Measurements from ENCODE around the gene SRM. TPM values are rescaled to one million over a fixed set of nuclear protein-coding genes. Genes with fewer than 3 reads are reported as not detected.
"Not testable (repeated sequence)": the region's sequence is repeated elsewhere in the genome, so short reads cannot be mapped to it uniquely, and the experiment has no call there.

Gene SRM
- polyA plus RNA-seq, 2 donors = 58.4 to 65.2 TPM

- Histone ChIP-seq H3K36me3 (ENCODE audit: control insufficient read depth in 2 of 2, insufficient read depth in 2 of 2, low read length in 1 of 2) (no peaks in the 10 kb centered on the region), H3K27ac (ENCODE audit: low read depth in 2 of 2, low read length in 1 of 2) (no peak within 1 kb of the TSS), H3K27me3 (ENCODE audit: control insufficient read depth in 1 of 2, insufficient read depth in 2 of 2, low read length in 2 of 2) (no peaks in the 10 kb centered on the region), H3K4me3 (ENCODE audit: low read depth in 1 of 2, low read length in 2 of 2) (no peak within 1 kb of the TSS), H3K9me3 (ENCODE audit: control insufficient read depth in 2 of 2, insufficient read depth in 1 of 2, low read depth in 1 of 2, low read length in 1 of 2) (no peaks in the 10 kb centered on the region), H3K4me1 (ENCODE audit: control insufficient read depth in 2 of 2, insufficient read depth in 2 of 2, low read length in 1 of 2) (no peaks in the 10 kb centered on the region)
- 91 to 93% methylated on average over 27 to 28 of the region's 28 CpGs for WGBS, 2 donors
Measured at GRCh38 chr1:11046625-11047365, 13.0 kb downstream of the SRM start, which contains the start of gene MASP2. Gene MASP2 (minus strand): TSS chr1:11047239. CDS start chr1:11047207, 32 bp downstream.

GRCh38 chr1:11046270-11046566 is 13.6 kb downstream of the SRM start:
- no peak overlapping the region for H3K27ac ChIP-seq (ENCODE audit: low read depth in 2 of 2, low read length in 1 of 2)
- H3K4me1 ChIP-seq (ENCODE audit: control insufficient read depth in 2 of 2, insufficient read depth in 2 of 2, low read length in 1 of 2) = no peaks in the 10 kb centered on the region
- no peaks in the 10 kb centered on the region for H3K9me3 ChIP-seq (ENCODE audit: control insufficient read depth in 2 of 2, insufficient read depth in 1 of 2, low read depth in 1 of 2, low read length in 1 of 2)
- H3K27me3 ChIP-seq (ENCODE audit: control insufficient read depth in 1 of 2, insufficient read depth in 2 of 2, low read length in 2 of 2) = no peaks in the 10 kb centered on the region
- H3K4me3 ChIP-seq (ENCODE audit: low read depth in 1 of 2, low read length in 2 of 2) = no peak overlapping the region
- 77 to 90% methylated on average over 8 of the region's 8 CpGs for WGBS, 2 donors
- H3K36me3 ChIP-seq (ENCODE audit: control insufficient read depth in 2 of 2, insufficient read depth in 2 of 2, low read length in 1 of 2) = no peaks in the 10 kb centered on the region

DNA sequence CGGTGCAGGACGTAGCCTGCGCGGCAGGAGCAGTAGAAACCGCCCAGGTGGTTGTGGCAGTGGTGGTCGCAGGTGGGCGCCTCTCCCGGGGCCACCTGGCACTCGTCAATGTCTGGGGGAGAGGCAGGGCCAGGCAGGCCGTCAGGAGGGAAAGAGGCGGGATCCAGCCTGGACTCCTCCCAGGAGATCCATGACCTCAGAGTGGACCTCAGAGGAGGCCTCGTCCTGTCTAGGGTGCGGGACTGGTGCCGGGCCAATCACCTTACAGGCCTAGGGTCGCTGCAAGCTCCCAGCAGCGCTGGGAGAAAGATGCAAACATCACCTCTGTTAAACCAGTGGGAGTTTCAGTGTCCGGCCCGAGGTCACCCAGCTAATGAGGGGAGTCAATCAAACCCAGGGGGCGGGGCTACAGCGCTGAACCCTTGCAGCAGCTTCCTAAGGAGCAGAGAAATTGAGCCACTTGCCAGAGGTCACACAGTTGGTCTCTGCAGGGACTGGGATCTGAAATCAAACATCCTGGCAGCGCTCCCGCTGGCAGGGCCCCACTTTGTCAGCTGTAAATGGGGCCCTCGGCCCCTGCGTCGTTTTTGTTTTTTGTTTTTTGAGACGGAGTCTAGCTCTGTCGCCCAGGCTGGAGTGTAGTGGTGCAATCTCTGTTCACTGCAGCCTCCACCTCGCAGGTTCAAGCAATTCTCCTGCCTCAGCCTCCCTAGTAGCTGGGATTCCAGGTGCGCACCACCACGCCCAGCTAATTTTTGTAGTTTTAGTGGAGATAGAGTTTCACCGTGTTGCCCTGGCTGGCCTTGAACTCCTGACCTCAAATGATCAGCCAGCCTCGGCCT is 14.2 kb downstream of the SRM start:
- Histone ChIP-seq H3K9me3 (ENCODE audit: control insufficient read depth in 2 of 2, insufficient read depth in 1 of 2, low read depth in 1 of 2, low read length in 1 of 2) (no peaks in the 10 kb centered on the region), H3K4me1 (ENCODE audit: control insufficient read depth in 2 of 2, insufficient read depth in 2 of 2, low read length in 1 of 2) (no peaks in the 10 kb centered on the region), H3K36me3 (ENCODE audit: control insufficient read depth in 2 of 2, insufficient read depth in 2 of 2, low read length in 1 of 2) (no peaks in the 10 kb centered on the region), H3K27ac (ENCODE audit: low read depth in 2 of 2, low read length in 1 of 2) (no peak overlapping the region), H3K4me3 (ENCODE audit: low read depth in 1 of 2, low read length in 2 of 2) (no peak overlapping the region), H3K27me3 (ENCODE audit: control insufficient read depth in 1 of 2, insufficient read depth in 2 of 2, low read length in 2 of 2) (no peaks in the 10 kb centered on the region)
- 62 to 64% methylated on average over 32 of the region's 32 CpGs for WGBS, 2 donors

DNA sequence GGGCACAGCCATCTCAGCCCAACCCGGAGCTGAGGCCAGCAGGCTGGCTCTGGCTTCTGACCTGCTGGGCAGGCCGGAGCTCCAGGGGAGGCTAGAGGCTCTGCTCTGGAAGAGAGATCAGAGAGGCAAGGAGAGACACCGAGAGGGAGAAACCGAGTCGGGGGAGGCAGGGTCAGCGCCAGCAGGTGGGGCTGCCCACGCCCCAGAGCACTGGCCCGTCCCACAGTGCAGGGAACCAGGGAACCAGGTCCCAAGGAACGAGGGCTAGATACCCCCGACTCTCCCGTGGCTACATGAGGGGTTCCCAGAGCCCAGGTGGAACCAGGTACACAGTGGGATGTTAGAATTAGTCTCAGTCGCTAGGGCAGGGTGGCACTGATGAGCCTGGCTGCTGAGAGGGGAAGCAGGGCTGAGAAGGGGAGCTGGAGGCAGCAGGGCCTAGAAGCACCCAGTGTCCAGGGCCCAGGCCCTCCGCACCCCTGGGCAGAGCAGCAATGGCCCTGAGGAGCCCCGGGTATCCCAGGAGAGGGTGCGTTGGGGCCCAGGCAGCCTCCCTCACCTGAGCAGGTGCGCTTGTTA is 14.9 kb downstream of the SRM start:
- no peaks in the 10 kb centered on the region for H3K27me3 ChIP-seq (ENCODE audit: control insufficient read depth in 1 of 2, insufficient read depth in 2 of 2, low read length in 2 of 2)
- 81% methylated on average over 16 of the region's 16 CpGs for WGBS, 2 donors

GRCh38 chr1:11044086-11044848 is 15.6 kb downstream of the SRM start:
- no peaks in the 10 kb centered on the region for H3K4me1 ChIP-seq (ENCODE audit: control insufficient read depth in 2 of 2, insufficient read depth in 2 of 2, low read length in 1 of 2)
- WGBS, 2 donors = 74 to 76% methylated on average over 16 of the region's 16 CpGs
- no peaks in the 10 kb centered on the region for H3K9me3 ChIP-seq (ENCODE audit: control insufficient read depth in 2 of 2, insufficient read depth in 1 of 2, low read depth in 1 of 2, low read length in 1 of 2)
- H3K27ac ChIP-seq (ENCODE audit: low read depth in 2 of 2, low read length in 1 of 2) = no peak overlapping the region
- no peaks in the 10 kb centered on the region for H3K27me3 ChIP-seq (ENCODE audit: control insufficient read depth in 1 of 2, insufficient read depth in 2 of 2, low read length in 2 of 2)
- no peak overlapping the region for H3K4me3 ChIP-seq (ENCODE audit: low read depth in 1 of 2, low read length in 2 of 2)
- no peaks in the 10 kb centered on the region for H3K36me3 ChIP-seq (ENCODE audit: control insufficient read depth in 2 of 2, insufficient read depth in 2 of 2, low read length in 1 of 2)

More for the DNA sequence above, 14.9 kb downstream of the SRM start:
- no peak overlapping the region for H3K27ac ChIP-seq (ENCODE audit: low read depth in 2 of 2, low read length in 1 of 2)
- H3K4me1 ChIP-seq (ENCODE audit: control insufficient read depth in 2 of 2, insufficient read depth in 2 of 2, low read length in 1 of 2) = no peaks in the 10 kb centered on the region
- H3K36me3 ChIP-seq (ENCODE audit: control insufficient read depth in 2 of 2, insufficient read depth in 2 of 2, low read length in 1 of 2) = no peaks in the 10 kb centered on the region
- H3K9me3 ChIP-seq (ENCODE audit: control insufficient read depth in 2 of 2, insufficient read depth in 1 of 2, low read depth in 1 of 2, low read length in 1 of 2) = no peaks in the 10 kb centered on the region
- no peak overlapping the region for H3K4me3 ChIP-seq (ENCODE audit: low read depth in 1 of 2, low read length in 2 of 2)

DNA sequence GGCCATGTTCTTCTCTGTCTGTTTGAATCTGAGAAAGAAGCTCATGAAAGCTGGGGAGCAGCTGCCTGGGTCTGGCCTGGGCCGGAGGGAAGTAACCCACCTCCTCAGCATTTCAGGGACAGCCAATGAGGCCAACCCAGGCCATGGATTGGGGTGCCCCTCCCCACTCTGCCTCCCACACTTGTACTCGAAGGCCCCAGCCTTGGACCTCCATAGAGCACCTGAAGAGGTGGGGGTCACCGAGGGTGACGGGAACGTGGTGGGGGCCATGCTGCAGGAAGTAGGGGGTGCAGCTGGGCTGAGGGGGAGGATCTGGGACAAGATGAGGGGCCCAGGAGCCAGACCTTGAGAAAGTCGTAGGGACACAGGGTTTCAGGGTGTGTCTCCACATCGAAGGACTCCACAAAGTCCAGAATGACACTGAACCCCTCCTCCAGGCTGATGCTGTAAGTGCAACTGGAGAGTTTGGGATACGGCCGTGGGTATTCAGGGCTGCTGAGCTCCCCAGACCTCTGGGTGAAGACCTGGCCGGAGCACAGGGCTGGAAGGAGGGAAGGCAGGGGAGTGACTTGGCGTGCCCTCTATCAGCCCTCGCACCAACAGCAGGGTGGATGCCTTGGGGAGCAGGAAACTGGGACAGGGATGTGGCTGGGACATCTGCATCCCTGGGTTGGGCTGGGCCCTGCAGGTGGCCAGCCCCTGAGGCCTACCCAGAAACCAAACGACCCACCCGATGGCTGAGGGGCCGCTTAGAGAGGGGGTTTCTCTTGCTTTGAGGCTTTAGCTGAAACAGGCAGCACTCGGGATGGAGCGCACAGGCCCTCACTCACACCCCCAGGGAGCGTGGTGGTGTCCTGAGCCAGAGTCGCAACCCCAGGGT is 16.6 kb downstream of the SRM start:
- Histone ChIP-seq H3K4me1 (ENCODE audit: control insufficient read depth in 2 of 2, insufficient read depth in 2 of 2, low read length in 1 of 2) (peaks cover 0 to 2% of the 10 kb centered on the region in 2 donors), H3K9me3 (ENCODE audit: control insufficient read depth in 2 of 2, insufficient read depth in 1 of 2, low read depth in 1 of 2, low read length in 1 of 2) (no peaks in the 10 kb centered on the region), H3K27me3 (ENCODE audit: control insufficient read depth in 1 of 2, insufficient read depth in 2 of 2, low read length in 2 of 2) (no peaks in the 10 kb centered on the region), H3K27ac (ENCODE audit: low read depth in 2 of 2, low read length in 1 of 2) (no peak overlapping the region), H3K4me3 (ENCODE audit: low read depth in 1 of 2, low read length in 2 of 2) (no peak overlapping the region), H3K36me3 (ENCODE audit: control insufficient read depth in 2 of 2, insufficient read depth in 2 of 2, low read length in 1 of 2) (no peaks in the 10 kb centered on the region)
- 78 to 81% methylated on average over 19 of the region's 19 CpGs for WGBS, 2 donors

DNA sequence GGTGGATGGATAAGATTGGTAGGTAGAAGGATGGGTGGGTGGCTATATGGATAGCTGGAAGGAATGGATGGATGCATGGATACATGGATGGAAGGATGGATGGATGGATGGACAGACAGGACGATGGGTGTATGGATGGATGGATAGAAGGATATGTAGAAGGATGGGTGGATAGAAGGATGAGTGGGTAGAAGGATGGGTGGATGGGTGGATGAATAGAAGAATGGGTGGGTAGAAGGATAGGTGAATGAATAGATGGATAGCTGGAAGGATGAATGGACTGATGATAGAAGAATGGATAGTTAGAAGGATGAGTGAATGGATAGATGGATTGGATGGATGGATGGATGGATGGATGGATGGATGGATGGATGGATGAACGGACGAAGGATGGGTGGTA is 17.8 kb downstream of the SRM start:
- Histone ChIP-seq H3K9me3 (ENCODE audit: control insufficient read depth in 2 of 2, insufficient read depth in 1 of 2, low read depth in 1 of 2, low read length in 1 of 2) (no peaks in the 10 kb centered on the region), H3K36me3 (ENCODE audit: control insufficient read depth in 2 of 2, insufficient read depth in 2 of 2, low read length in 1 of 2) (no peaks in the 10 kb centered on the region), H3K4me1 (ENCODE audit: control insufficient read depth in 2 of 2, insufficient read depth in 2 of 2, low read length in 1 of 2) (peaks cover 0 to 3% of the 10 kb centered on the region in 2 donors), H3K27ac (ENCODE audit: low read depth in 2 of 2, low read length in 1 of 2) (no peak overlapping the region), H3K27me3 (ENCODE audit: control insufficient read depth in 1 of 2, insufficient read depth in 2 of 2, low read length in 2 of 2) (no peaks in the 10 kb centered on the region), H3K4me3 (ENCODE audit: low read depth in 1 of 2, low read length in 2 of 2) (no peak overlapping the region)
- WGBS, 2 donors = 79 to 87% methylated on average over 3 of the region's 3 CpGs

DNA sequence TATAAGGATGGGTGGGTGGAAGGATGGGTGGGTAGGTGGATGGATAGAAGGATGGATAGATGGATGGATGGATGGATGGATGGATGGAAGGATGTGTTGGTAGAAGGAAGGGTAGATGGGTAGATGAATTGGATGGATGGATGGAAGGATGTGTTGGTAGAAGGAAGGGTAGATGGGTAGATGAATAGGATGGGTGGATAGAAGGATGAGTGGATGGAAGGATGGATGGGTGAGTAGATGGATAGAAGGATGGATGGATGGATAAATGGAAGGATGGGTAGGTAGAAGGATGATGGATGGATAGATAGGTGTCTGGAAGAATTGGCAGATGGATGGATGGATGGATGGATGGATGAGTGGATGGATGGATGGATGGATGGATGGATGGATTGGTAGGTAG is 18.8 kb downstream of the SRM start:
- H3K9me3 ChIP-seq (ENCODE audit: control insufficient read depth in 2 of 2, insufficient read depth in 1 of 2, low read depth in 1 of 2, low read length in 1 of 2) = no peaks in the 10 kb centered on the region
- H3K27me3 ChIP-seq (ENCODE audit: control insufficient read depth in 1 of 2, insufficient read depth in 2 of 2, low read length in 2 of 2) = no peaks in the 10 kb centered on the region

DNA sequence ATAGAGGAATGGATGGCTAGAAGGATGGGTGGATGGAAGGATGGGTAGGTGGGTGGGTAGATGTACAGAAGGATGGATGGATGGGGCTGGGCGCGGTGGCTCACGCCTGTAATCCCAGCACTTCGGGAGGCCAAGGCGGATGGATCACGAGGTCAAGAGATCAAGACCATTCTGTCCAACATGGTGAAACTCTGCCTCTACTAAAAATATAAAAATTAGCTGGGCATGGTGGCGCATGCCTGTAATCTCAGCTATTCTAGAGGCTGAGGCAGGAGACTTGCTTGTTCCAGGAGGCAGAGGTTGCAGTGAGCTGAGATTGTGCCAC is 19.8 kb downstream of the SRM start:
- not testable (repeated sequence) for H3K27ac ChIP-seq (ENCODE audit: low read depth in 2 of 2, low read length in 1 of 2); H3K36me3 ChIP-seq (ENCODE audit: control insufficient read depth in 2 of 2, insufficient read depth in 2 of 2, low read length in 1 of 2); H3K27me3 ChIP-seq (ENCODE audit: control insufficient read depth in 1 of 2, insufficient read depth in 2 of 2, low read length in 2 of 2); H3K9me3 ChIP-seq (ENCODE audit: control insufficient read depth in 2 of 2, insufficient read depth in 1 of 2, low read depth in 1 of 2, low read length in 1 of 2); H3K4me1 ChIP-seq (ENCODE audit: control insufficient read depth in 2 of 2, insufficient read depth in 2 of 2, low read length in 1 of 2); H3K4me3 ChIP-seq (ENCODE audit: low read depth in 1 of 2, low read length in 2 of 2)
- WGBS, 2 donors = 90 to 93% methylated on average over 7 of the region's 7 CpGs

More for the DNA sequence above, 18.8 kb downstream of the SRM start:
- H3K4me3 ChIP-seq (ENCODE audit: low read depth in 1 of 2, low read length in 2 of 2) = no peak overlapping the region
- no peak overlapping the region for H3K27ac ChIP-seq (ENCODE audit: low read depth in 2 of 2, low read length in 1 of 2)
- H3K36me3 ChIP-seq (ENCODE audit: control insufficient read depth in 2 of 2, insufficient read depth in 2 of 2, low read length in 1 of 2) = no peaks in the 10 kb centered on the region
- H3K4me1 ChIP-seq (ENCODE audit: control insufficient read depth in 2 of 2, insufficient read depth in 2 of 2, low read length in 1 of 2) = peaks cover 0 to 3% of the 10 kb centered on the region in 2 donors

Data from esophagus (tissue), 2 donors.